ENCODE measurements around the gene CNTNAP2. TPM values are rescaled to one million over a fixed set of nuclear protein-coding genes. Genes with fewer than 3 reads are reported as not detected.

The CNTNAP2 gene
- total and polyA plus RNA-seq, 9 of the 15 experiments (the other 6 are each of a cell fraction or from before 2014, with no cell fraction given): 0.04 to 0.62 (median 0.09) TPM; not detected in 4

DNA sequence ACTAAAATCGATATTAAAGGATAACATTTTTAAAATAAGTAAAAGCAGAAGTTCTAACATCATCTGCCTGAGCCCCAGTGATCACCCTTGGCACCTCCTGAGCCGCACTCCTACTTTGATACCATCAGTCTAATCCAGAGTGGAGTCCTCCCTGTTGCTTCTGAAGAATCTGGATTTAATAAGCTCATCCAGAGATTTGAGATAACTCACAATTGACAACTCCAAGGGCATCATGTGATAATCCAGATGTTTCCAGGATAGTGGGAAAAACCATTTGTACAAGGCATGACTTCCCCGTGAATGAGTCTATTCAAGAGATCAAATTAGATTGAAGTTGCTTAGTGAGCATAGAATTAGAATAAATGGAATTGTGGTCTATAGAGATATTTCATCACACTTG is 1998.2 kb downstream of the CNTNAP2 start:
- Histone ChIP-seq H3K9me3 (replicated peaks; ENCODE audit: control insufficient read depth, insufficient read depth, low read depth, low read length) (no peaks in the 10 kb centered on the region), H2AFZ (ENCODE audit: low read depth, low read length) (no peak overlapping the region), H3K9me1 (ENCODE audit: control insufficient read depth, insufficient read depth, low read length) (no peaks in the 10 kb centered on the region), H4K20me1 (replicated peaks; ENCODE audit: control insufficient read depth, insufficient read depth, low read length) (no peaks in the 10 kb centered on the region), H3K4me1 (replicated peaks in 1 of 2; ENCODE audit: control insufficient read depth in 2 of 2, insufficient read depth in 2 of 2, low read length in 2 of 2) (no peaks in the 10 kb centered on the region), H3K4me3 (no peak overlapping the region), H3K4me2 (ENCODE audit: insufficient read depth, low read length) (no peak overlapping the region), H3K79me2 (ENCODE audit: control insufficient read depth, insufficient read depth, low read length) (no peaks in the 10 kb centered on the region), H3K9ac (ENCODE audit: insufficient read depth in 1 of 2, low read depth in 2 of 2, low read length in 2 of 2) (no peak overlapping the region), H3K27me3 (ENCODE audit: control insufficient read depth in 2 of 2, insufficient read depth in 2 of 2, low read length in 2 of 2) (peaks cover 0 to 4% of the 10 kb centered on the region in 2 experiments; a peak in 1 of 5 replicates), H3K27ac (ENCODE audit: extremely low read depth, low read depth, low read length) (no peak overlapping the region), H3K36me3 (ENCODE audit: control insufficient read depth, insufficient read depth, low read length) (no peaks in the 10 kb centered on the region)
- intact Hi-C loops (cut with micrococcal nuclease): loop anchor here (5.0 kb wide), 1 partner anchor 127 kb away; no protein-coding TSS in a partner anchor
- ChIA-PET POLR2A (no interaction called here), CTCF (ENCODE audit: low intra/inter-chr PET ratio) (no interaction called here)
- no peak for FAIRE-seq
- TF ChIP-seq EP300 (IDR thresholded peaks at IDR 0.05; ENCODE audit: low read length): no peak
- no peak for TF ChIP-seq POLR3G (IDR thresholded peaks at IDR 0.05; ENCODE audit: extremely low read depth, insufficient read length, insufficient replicate concordance)
- no peak for TF ChIP-seq ZNF175 (CRISPR knock-in tag; IDR thresholded peaks at IDR 0.05; ENCODE audit: low read depth)
- TF ChIP-seq NR2F6 (CRISPR knock-in tag; IDR thresholded peaks at IDR 0.05): no peak
- no peak for TF ChIP-seq POLR3A (IDR thresholded peaks at IDR 0.05; ENCODE audit: borderline replicate concordance, extremely low read depth, insufficient read depth, insufficient read length)
- no peak for TF ChIP-seq ELF4 (CRISPR knock-in tag; IDR thresholded peaks at IDR 0.05)
- TF ChIP-seq SAFB2 (IDR thresholded peaks at IDR 0.05; ENCODE audit: borderline replicate concordance, low read depth, low read length, severe bottlenecking): no peak
- TF ChIP-seq ESRRA (IDR thresholded peaks at IDR 0.05; ENCODE audit: borderline replicate concordance, low read depth): no peak
- TF ChIP-seq KDM5B (IDR thresholded peaks at IDR 0.05; ENCODE audit: insufficient replicate concordance, low read depth, low read length): no peak
- no peak for TF ChIP-seq ZKSCAN8 (CRISPR knock-in tag; IDR thresholded peaks at IDR 0.05)
- TF ChIP-seq KLF1 (tag; IDR thresholded peaks at IDR 0.05): no peak
- TF ChIP-seq ZNF699 (CRISPR knock-in tag; IDR thresholded peaks at IDR 0.05; ENCODE audit: insufficient replicate concordance): no peak
- TF ChIP-seq NRF1 (conservative IDR thresholded peaks at IDR 0.05 in 1 of 2, IDR thresholded peaks at IDR 0.05 in 1 of 2): no peak
- in situ Hi-C loops (cut with MboI): no loop called here
- ATAC-seq: no peak
- BruUV-seq (replicated peaks): no TSS peak
- 0% methylated on average over 3 of the region's 3 CpGs for WGBS (ENCODE audit: insufficient coverage, low coverage, missing lambda C conversion rate)
- DNase-seq (ENCODE audit: extremely low read depth in 1 of 4, low spot score in 3 of 4): no peak
